GM06990 (cell line): ENCODE data around the gene HSDL1.

Experiments used
- DNase-seq: peaks from one replicate; pipeline ENCODE4 v3.0.0-alpha.2; 2011; ENCODE audit not compliant: insufficient read length; ENCODE audit errors: extremely low read depth
- H3K27me3 ChIP-seq: replicated peaks from 2 replicates; pipeline ENCODE4 v1.6.0; 2011; ENCODE audit warnings: low read length; ENCODE audit not compliant: control insufficient read depth, insufficient read depth
- H3K36me3 ChIP-seq: 2 replicates; pipeline ENCODE4 v1.5.1; 2011; ENCODE audit warnings: low read length; ENCODE audit not compliant: control insufficient read depth, insufficient read depth
- H3K4me3 ChIP-seq: replicated peaks from 2 replicates; pipeline ENCODE4 v1.5.1; 2011; ENCODE audit warnings: low read depth, mild to moderate bottlenecking, control low read depth, low read length
- TF ChIP-seq, protein P1 (sequence below): IDR thresholded peaks from 2 replicates; pipeline ENCODE4 v1.5.1; 2011; ENCODE audit warnings: low read length, control low read depth, mild to moderate bottlenecking, inconsistent platforms; ENCODE audit not compliant: insufficient read depth, poor library complexity, severe bottlenecking

The HSDL1 gene

DNA sequence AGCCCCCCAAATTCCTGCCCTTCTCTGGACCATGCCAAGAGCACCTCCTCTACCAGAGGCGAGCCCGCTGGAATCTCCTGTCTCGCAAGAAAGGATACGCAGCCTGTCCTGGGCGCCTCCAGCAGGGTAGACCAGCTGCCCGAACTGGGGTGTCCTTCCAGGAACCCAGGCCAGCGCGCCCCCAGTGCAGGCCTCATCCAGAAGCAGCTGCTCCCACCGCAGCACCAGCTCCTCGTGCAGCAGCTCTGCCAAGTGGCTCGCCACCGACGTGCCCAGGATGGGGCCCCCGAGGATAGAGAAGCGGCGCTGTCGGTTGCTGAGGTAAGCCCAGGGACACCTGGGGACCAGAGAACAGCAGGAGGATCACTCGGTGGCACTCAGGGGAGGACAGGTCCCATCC, 37.1 kb upstream of the HSDL1 start:
- H3K36me3 ChIP-seq = peaks cover 25% of the 10 kb centered on the region
- no peaks in the 10 kb centered on the region for H3K27me3 ChIP-seq
- TF ChIP-seq, protein P1, sequence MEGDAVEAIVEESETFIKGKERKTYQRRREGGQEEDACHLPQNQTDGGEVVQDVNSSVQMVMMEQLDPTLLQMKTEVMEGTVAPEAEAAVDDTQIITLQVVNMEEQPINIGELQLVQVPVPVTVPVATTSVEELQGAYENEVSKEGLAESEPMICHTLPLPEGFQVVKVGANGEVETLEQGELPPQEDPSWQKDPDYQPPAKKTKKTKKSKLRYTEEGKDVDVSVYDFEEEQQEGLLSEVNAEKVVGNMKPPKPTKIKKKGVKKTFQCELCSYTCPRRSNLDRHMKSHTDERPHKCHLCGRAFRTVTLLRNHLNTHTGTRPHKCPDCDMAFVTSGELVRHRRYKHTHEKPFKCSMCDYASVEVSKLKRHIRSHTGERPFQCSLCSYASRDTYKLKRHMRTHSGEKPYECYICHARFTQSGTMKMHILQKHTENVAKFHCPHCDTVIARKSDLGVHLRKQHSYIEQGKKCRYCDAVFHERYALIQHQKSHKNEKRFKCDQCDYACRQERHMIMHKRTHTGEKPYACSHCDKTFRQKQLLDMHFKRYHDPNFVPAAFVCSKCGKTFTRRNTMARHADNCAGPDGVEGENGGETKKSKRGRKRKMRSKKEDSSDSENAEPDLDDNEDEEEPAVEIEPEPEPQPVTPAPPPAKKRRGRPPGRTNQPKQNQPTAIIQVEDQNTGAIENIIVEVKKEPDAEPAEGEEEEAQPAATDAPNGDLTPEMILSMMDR = no peak
- DNase-seq = no peak
- H3K4me3 ChIP-seq = no peak overlapping the region

DNA sequence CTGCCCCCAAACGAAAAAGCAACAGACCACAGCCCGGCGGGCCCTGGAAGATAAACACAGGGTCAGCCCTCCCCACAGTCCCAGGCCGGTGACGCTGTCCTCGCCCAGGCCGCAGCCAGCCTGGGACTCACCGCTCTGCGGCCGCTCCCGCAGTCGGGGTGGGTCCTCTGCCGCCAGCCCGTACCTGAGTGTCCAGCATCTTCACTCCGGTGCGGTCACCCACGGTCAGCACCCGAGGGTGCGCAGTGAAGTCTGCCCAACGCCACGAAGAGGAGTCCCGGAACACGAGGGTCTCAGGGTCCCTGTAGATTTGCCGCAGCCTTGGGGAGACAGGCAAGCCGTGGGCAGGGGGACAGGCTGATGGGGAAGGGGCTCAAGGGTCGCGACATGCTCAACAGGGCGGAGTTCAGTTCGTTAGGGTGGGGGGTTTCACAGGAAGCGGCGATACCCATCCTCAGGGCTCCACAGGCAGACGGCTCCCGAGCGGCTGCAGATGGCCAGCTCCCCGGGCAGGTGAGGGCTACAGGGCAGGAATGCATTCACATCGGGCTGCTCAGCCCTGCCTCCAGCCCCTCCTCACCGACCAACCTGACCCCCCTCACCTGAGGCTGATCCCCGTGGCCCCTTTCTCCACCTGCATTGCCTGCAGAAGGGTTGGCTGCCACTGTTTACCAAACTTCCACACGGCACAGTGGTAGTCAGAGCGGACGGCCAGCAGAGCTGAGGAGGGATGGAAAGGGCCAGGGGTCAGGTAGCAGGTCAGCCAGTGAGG, 36.4 kb upstream of the HSDL1 start:
- H3K36me3 ChIP-seq = peaks cover 25% of the 10 kb centered on the region
- no peak for DNase-seq
- no peak overlapping the region for H3K4me3 ChIP-seq
- TF ChIP-seq, protein P1 = no peak
- no peaks in the 10 kb centered on the region for H3K27me3 ChIP-seq

DNA sequence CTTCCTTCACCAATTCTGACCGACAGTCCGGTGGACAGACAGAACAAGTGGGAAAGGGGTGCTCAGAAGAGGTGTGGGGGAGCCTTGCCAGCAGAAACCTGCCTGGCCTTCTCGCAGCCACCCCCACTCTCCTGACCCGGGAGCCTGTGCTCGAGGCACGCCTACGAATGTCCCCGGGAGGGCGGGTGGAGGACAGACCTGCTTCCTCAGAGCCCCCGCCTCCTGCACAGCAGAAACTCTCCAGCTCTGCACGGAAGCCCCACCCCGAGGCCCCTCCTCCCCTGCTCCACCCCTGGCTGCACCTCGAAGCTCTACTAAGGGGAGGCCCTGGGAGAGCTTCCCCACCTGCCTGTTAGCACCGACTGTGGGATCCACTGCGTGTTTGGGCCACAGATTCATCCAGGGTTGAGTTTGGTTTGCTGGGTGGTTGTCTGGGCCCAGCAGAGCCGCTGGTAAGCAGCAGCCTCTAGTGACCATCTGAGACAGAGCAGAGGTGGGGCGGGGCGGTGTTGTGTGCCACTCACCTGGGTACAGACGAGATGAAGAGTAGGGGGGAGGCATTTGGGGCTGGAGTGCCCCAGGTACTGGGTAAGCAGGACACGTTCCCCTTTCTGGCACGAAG, 35.7 kb upstream of the HSDL1 start:
- no peaks in the 10 kb centered on the region for H3K27me3 ChIP-seq
- TF ChIP-seq, protein P1 = no peak
- H3K4me3 ChIP-seq = no peak overlapping the region
- DNase-seq = no peak
- peaks cover 25% of the 10 kb centered on the region for H3K36me3 ChIP-seq

DNA sequence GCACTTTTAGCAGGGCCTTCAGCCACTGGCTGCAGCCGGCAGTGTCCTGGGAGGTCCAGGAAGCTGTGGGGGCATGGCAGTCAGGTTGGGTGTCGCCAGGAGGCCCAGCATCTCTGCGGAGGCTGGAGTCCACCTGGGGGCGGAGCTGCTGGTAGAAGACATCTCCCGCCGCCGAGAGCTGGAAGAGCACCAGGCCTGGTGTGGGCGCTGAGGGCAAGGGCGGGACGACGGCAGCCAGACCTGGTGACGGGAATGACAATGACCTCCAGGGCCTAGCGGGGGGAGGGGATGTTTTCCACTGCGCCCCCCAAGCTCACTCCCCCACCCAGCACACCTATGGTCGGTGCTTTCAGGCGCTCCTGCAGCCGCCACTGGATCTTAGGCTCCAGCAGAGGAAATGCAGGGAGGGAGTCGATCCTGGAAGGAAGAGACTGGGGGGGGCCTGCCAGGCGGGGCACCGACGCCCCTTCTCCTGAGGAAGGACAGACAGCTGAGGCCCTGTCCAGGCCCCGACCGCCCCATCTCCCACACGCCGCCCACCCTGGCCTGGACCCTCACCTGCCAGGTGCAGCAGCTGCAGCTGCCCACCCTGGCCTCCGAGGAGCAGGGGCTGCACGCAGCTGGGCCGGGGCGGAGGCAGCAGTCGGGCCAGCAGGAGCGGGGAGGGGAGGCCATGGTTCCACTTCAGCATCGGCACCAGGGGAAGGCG, 34.8 kb upstream of the HSDL1 start:
- no peak for DNase-seq
- TF ChIP-seq, protein P1 = no peak
- Histone ChIP-seq H3K36me3 (peaks cover 25% of the 10 kb centered on the region), H3K27me3 (no peaks in the 10 kb centered on the region), H3K4me3 (no peak overlapping the region)

DNA sequence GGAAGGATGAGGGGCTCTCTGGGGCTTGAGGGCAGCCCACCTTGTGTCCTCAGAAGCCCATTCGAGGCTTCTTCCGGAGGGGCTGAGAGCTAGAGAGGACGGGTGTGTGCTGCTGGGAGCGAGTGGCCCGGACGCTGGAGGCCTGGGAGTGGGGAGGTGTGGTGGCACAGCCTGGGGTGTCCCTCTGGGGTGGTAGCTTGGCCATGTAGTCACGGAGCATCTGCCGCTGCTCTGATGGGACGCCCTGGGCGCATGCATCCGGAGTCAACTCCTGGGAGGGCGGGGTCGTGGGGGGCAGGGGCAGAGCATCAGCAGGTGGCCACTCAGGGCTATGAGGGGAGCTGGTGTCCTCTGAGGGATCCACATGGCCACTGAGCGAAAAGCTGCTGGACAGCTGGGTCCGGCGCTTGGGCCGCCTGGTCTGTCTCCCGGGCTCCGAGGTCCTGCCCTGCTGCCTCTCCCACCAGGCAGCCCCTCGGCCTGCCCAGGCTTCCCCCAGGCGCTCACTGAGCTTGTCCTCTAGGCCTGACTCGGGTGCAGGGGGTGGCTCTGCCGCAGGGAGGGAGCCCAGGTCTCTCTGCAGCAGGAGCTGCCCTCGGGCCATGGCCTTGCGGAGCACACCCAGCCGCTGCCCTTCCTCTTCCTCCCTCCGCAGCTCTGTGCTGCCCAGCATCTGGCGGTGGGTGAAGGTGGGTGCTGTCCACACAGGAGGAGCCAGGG, 34.1 kb upstream of the HSDL1 start:
- DNase-seq = no peak
- H3K27me3 ChIP-seq = no peaks in the 10 kb centered on the region
- TF ChIP-seq, protein P1 = no peak
- H3K4me3 ChIP-seq = no peak overlapping the region
- peaks cover 24% of the 10 kb centered on the region for H3K36me3 ChIP-seq
